Progenitor cell of endocrine pancreas (in vitro differentiated cells): ENCODE measurements around the gene EPDR1. TPM values are rescaled to one million over a fixed set of nuclear protein-coding genes. Genes with fewer than 3 reads are reported as not detected.

Experiments
- DNase-seq: peaks from one replicate; pipeline ENCODE4 v3.0.0; 2021; ENCODE audit warnings: low spot score; ENCODE audit not compliant: unreplicated experiment
- H3K27ac Mint-ChIP-seq: 2 replicates; pipeline ENCODE4 v1.8.0; 2021; ENCODE audit warnings: mild to moderate bottlenecking, moderate library complexity, mixed read lengths
- H3K27me3 Mint-ChIP-seq: 2 replicates; pipeline ENCODE4 v1.8.0; 2021; ENCODE audit warnings: mixed read lengths
- H3K36me3 Mint-ChIP-seq: 2 replicates; pipeline ENCODE4 v1.8.0; 2022; ENCODE audit warnings: mixed read lengths; ENCODE audit not compliant: insufficient read depth
- H3K4me1 Mint-ChIP-seq: 2 replicates; pipeline ENCODE4 v1.8.0; 2021; ENCODE audit warnings: low read depth, mixed read lengths
- H3K4me3 Mint-ChIP-seq: 2 replicates; pipeline ENCODE4 v1.8.0; 2021; ENCODE audit warnings: low read depth, mild to moderate bottlenecking, moderate library complexity, mixed read lengths
- H3K9me3 Mint-ChIP-seq: 2 replicates; pipeline ENCODE4 v1.8.0; 2021; ENCODE audit warnings: low read depth, mixed read lengths
- total RNA-seq: library from RNA; stranded (reverse); gene quantifications from 2 replicates; pipeline ENCODE4 v1.2.1, GENCODE V29; 2021
- TF ChIP-seq, protein P1 (sequence below): fragments of 200-600 bp; sonication (generic); IDR thresholded peaks from one replicate; pipeline ENCODE4 v1.5.0; 2021; ENCODE audit warnings: antibody characterized with exemption, mild to moderate bottlenecking; ENCODE audit not compliant: unreplicated experiment

Gene EPDR1
- total RNA-seq, 1 donor from 2014 or later, result 1.8 TPM

DNA sequence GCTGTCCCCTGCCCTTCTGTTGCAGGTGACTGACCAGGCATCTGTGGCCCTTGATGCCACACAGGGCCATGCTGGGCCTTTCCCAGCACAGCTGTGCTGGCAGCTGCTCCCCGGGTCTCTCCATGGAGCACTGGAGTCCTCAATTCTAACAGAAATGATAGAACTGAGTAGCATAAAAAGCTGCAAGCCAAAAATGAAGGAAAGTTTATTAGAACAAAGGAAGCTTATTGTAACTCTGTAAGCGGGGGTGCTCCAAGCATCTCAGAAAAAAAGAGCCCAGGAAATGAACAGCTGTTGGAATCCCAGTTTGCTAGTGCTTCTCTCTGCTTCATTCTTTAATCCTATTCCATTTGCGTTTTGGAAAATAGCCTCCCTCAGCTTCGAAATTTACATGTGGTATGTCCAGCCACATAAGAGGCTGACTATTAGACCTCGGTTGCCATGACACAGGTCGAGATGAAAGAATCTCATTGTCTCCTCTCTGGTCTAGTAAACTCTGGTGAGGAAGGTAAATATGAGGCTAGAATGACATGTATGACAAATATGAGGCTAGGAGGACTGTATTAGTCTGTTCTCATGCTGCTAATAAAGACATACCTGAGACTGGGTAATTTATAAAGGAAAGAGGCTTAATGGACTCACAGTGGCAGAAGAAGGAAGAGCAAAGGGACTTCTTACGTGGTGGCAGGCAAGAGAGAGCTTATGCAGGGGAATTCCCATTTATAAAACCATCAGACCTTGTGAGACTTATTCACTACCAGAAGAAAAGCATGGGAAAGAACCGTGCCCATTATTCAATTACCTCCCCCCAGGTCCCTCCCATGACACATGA lies 23.7 kb downstream of the EPDR1 start:
- H3K27me3 Mint-ChIP-seq, result no peaks in the 10 kb centered on the region
- no peak overlapping the region for H3K4me3 Mint-ChIP-seq
- H3K36me3 Mint-ChIP-seq, result no peaks in the 10 kb centered on the region
- peaks cover 5% of the 10 kb centered on the region for H3K9me3 Mint-ChIP-seq
- TF ChIP-seq, protein P1, sequence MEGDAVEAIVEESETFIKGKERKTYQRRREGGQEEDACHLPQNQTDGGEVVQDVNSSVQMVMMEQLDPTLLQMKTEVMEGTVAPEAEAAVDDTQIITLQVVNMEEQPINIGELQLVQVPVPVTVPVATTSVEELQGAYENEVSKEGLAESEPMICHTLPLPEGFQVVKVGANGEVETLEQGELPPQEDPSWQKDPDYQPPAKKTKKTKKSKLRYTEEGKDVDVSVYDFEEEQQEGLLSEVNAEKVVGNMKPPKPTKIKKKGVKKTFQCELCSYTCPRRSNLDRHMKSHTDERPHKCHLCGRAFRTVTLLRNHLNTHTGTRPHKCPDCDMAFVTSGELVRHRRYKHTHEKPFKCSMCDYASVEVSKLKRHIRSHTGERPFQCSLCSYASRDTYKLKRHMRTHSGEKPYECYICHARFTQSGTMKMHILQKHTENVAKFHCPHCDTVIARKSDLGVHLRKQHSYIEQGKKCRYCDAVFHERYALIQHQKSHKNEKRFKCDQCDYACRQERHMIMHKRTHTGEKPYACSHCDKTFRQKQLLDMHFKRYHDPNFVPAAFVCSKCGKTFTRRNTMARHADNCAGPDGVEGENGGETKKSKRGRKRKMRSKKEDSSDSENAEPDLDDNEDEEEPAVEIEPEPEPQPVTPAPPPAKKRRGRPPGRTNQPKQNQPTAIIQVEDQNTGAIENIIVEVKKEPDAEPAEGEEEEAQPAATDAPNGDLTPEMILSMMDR, result no peak
- H3K27ac Mint-ChIP-seq, result no peak overlapping the region
- peaks cover 11% of the 10 kb centered on the region for H3K4me1 Mint-ChIP-seq
- DNase-seq, result no peak

DNA sequence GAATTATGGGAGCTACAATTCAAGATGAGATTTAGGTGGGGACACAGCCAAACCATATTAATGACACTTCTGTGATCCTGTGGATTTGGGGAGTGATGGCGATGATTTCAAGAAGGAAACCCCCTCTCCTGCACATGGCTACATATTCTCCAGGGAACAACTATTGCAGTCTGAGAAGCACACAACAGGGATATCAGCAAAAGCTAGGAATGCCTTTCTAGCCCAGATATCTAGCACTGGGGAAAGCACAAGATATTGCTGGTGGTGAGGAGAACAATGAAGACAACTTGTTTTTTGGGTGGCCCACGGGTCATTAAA lies 24.3 kb downstream of the EPDR1 start:
- Mint-ChIP-seq H3K36me3 (no peaks in the 10 kb centered on the region), H3K4me3 (no peak overlapping the region), H3K4me1 (peaks cover 9% of the 10 kb centered on the region), H3K9me3 (peaks cover 5% of the 10 kb centered on the region), H3K27me3 (no peaks in the 10 kb centered on the region), H3K27ac (no peak overlapping the region)
- TF ChIP-seq, protein P1, result no peak
- no peak for DNase-seq

DNA sequence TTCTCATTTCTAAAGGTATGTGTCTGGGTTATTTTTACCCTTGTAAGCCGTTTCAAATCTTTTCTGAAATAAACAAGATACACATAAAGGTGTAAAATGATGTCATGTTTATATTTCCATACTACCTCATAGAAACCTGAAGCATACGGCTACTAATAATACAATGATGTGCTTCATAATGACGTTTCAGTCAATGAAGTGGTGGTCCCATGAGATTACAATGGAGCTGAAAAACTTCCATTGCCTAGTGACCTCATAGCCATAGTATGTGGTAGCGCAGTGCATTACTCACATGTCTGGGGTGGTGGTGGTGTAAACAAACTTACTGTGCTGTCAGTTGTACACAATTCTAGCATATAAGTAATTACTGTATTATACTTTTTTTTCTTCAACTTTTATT lies 24.9 kb downstream of the EPDR1 start:
- Mint-ChIP-seq H3K9me3 (peaks cover 5% of the 10 kb centered on the region), H3K36me3 (no peaks in the 10 kb centered on the region), H3K27ac (no peak overlapping the region), H3K4me1 (peaks cover 5% of the 10 kb centered on the region), H3K4me3 (no peak overlapping the region), H3K27me3 (no peaks in the 10 kb centered on the region)
- TF ChIP-seq, protein P1, result no peak
- no peak for DNase-seq

DNA sequence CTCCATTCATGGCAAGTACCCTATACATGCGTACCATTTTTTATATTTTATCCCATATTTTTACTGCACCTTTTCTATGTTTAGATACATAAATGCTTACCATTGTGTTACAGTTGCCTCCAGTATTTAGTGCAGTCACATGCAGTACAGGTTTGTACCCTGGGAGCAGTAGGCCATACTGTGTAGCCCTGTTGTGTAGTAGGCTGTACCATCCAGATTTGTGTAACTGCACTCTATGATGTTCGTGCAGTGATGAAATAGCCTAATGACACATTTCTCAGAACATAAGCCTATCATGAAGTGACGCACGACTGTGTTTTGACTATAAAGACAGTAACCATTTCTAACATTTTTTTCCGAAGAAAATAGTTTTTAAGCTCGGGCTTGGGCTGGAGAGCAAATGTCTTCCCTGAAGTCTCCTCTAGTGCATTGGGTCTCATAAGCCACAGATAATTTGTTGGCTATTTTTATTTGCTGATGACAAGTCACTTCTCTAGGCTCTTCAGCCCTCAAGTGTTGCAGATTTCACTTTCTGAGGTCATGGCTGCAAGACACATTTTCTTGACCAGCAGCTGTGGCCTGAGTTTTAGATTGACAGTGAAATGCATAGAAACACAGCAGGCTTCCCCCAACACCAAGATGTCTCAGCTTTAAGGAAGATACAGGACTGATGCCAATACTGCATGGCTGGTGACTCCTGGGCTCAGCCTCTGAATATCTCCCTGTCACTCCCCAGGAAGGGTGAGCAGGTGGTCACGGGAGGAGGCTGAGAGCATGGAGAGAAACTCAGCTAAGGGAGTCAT lies 26.9 kb downstream of the EPDR1 start:
- Mint-ChIP-seq H3K27ac (no peak overlapping the region), H3K4me1 (peaks cover 5% of the 10 kb centered on the region)

DNA sequence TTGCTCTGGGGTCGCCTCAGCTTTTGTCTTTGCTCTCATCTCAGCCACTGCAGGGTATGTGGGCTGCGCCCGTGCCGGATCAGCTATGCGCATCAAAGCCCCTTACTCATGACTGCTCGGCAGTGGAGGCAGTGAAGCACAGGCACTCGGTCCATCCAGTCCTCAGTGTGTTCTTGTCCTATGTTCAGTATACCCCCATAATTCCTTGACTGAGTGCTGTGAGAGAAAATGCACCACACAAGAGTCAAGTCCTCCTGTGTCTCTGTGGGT lies 27.4 kb downstream of the EPDR1 start:
- TF ChIP-seq, protein P1, result no peak
- H3K9me3 Mint-ChIP-seq, result peaks cover 5% of the 10 kb centered on the region
- no peak for DNase-seq
- no peaks in the 10 kb centered on the region for H3K36me3 Mint-ChIP-seq
- H3K27ac Mint-ChIP-seq, result no peak overlapping the region
- no peak overlapping the region for H3K4me3 Mint-ChIP-seq
- no peaks in the 10 kb centered on the region for H3K27me3 Mint-ChIP-seq
- peaks cover 5% of the 10 kb centered on the region for H3K4me1 Mint-ChIP-seq

More for the DNA sequence above, 26.9 kb downstream of the EPDR1 start:
- no peak for DNase-seq
- Mint-ChIP-seq H3K4me3 (no peak overlapping the region), H3K27me3 (no peaks in the 10 kb centered on the region), H3K36me3 (no peaks in the 10 kb centered on the region), H3K9me3 (peaks cover 5% of the 10 kb centered on the region)
- TF ChIP-seq, protein P1, result no peak
